DMS153 (cell line): Measurements from ENCODE around the gene THSD7B.
A peak's percentile ranks its signal among the peaks of the same experiment; 100 is the strongest.

Experiments used
- DNase-seq: peaks from one replicate; lab custom pipeline; 2025; lab: John Stamatoyannopoulos, UW

The THSD7B gene

DNA sequence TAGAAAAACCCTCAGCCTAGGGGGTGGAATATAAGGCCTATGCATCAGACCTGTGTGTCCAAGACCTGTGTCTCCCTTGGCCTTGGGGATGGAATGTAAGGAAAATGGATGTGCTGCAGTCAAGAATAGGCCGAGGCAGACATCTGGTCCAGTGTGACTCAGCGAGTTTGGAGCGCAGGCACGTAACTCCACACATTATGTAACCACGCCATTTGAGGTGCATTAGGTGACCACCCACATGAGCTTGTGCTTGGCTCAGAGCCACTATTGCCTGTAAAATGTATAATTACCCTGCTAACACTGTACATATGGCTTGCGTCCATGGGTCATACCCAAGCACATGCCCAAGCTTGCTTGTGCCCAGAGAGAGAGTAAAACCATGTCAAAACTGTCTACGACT, 618.0 kb downstream of the THSD7B start:
- DNase-seq: no peak

DNA sequence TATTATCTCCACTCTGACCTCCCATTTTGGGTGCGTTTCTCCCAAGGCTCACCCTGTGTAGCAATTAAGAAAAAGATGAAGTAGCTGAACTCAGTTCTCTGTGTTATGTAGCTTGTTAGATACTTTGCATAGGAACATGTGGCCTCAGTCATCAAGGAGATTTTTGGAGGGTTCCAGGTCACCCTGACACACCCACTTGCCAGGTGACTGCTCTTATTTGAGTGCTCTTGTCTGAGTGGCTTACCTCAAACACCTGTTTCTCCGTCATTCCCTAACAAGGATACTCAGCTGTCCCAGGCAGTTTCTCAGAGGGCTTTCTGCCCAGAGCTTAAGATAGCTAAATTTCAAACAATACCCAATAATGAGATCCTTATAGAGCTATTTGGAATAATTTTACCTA, 621.7 kb downstream of the THSD7B start:
- DNase-seq: no peak

DNA sequence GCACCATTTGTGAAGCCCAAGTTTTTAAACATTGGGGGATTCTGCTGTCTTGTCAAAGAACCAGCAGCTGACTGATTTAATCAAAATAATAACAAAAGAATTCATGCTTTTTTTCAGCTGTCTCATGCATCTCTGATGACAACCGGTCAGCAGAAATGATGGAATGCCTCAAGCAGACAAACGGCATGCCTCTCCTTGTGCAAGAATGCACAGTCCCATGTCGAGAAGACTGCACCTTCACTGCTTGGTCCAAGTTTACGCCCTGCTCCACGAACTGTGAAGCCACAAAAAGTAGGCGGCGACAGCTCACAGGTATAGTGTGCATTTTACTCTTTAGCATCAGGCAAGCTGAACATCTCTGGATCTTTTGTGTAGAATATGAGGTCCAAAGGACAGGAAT, 640.2 kb downstream of the THSD7B start:
- DNase-seq: no peak

DNA sequence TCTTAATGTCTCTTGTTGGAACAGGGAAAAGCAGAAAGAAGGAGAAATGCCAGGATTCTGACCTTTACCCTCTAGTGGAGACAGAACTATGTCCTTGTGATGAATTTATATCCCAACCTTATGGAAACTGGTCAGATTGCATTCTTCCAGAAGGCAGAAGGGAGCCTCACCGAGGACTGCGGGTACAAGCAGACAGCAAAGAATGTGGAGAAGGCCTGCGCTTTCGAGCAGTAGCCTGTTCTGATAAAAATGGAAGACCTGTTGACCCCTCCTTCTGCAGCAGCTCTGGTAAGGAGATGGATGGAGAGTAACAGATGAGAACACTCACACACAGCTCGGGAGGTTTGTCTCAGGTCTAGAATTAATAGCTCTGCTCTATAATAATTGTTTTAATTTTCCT, 646.2 kb downstream of the THSD7B start:
- no peak for DNase-seq

DNA sequence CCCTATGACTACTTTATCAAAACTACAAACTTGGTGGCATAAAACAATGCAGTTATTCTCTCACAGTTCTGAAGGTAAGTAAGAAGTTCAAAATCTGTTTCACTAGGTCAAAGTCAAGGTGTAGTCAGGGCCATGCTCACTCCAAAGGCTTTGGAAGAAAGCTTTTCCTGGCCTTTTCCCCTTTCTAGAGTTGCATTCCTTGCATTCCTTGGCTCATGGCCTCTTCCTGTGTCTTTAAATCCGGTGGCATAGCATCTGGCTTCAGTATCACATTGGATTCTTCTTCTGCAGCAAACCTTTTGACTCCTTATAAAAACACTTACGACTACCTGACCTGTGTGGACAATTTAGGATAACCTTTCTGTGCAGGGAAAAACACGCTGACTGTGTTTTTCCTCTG, 655.4 kb downstream of the THSD7B start:
- no peak for DNase-seq

DNA sequence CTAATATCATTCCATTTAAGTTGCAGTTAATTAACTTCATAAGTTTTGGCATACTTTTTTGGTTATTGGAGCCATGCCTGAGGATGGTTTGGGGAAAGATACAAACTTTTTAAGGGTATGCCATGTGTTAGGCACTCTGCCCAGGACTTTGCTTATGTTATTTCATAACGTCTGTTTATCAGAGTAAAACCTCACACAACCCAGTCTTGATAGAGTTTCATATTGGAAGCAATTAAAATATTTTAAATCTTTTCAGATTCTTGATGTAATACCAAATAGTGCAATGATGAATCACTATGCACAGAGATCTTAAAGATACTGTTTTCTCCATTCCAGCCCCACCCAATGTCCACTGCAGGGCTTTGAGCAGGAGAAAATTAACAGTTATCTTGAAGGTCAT, 669.8 kb downstream of the THSD7B start:
- DNase-seq: no peak

DNA sequence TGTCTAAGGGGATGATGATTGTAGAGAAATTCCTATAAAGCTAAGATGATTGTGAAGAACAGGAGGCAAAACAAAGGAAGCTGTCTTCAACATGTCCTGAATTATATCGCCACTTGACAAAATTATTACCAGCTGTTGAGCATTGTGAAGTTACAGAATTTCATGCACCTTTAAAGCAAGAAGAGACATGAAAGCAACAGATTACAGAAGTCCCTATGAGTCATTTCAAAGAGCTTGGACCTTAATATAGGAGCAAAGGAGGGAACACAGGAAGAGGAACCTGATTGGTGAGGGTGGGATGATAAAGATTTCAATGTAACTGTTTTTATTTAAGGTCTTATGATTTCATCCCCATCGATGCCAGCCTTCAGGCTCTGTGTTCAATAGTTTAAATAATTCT, 672.0 kb downstream of the THSD7B start:
- DNase-seq: no peak

DNA sequence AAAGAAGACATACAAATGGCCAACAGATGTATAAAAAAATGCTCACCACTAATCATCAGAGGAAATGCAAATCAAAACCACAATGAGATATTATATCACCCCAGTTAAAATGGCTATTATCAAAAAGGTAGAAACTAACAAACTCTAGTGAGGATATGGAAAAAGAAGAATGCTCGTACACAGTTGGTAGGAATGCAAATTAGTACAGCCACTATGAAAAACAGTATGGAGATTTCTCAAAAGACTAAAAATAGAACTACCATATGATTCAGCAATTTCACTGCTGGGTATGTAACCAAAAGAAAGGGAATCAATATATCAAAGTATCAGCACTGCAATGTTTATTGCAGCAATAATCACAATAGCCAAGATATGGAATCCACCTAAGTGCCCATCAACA, 679.6 kb downstream of the THSD7B start:
- DNase-seq: no peak

DNA sequence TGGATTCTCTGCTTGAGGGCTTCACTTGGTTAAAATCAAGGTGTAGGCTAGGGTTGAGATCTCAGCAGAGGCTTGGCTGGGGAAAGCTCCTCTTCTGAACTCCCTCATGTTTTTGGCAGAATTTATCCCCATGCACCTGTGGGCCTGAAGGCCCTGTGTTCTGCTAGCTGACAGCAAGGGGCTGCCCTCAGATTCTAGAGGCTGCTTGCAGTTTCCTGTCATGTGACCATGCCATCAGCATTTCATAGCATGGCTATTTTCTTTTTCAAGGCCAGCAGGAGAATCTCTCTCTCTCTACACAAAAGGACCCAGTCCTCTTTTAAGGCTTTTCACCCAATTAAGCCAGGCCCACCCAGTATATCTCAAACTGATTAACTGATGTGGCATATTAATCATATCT, 684.1 kb downstream of the THSD7B start:
- no peak for DNase-seq

DNA sequence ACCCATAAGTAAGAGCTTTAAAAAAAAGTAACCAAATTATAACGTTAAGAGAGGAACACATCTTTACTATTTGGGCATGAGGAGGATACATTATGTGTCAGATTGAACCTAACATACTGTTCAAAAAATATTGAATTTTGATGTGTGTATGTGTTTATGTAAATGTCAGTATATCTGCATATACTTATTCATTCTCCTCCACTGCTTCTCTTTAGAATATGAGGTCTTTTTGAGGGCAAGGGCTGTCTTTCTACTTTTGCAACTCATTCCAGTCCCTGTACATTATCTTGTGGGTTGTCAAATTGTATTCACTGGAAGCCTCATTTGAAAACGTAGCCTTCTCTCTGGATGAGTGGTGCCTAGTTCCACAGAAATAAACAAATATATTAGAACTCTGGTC, 689.5 kb downstream of the THSD7B start:
- no peak for DNase-seq

DNA sequence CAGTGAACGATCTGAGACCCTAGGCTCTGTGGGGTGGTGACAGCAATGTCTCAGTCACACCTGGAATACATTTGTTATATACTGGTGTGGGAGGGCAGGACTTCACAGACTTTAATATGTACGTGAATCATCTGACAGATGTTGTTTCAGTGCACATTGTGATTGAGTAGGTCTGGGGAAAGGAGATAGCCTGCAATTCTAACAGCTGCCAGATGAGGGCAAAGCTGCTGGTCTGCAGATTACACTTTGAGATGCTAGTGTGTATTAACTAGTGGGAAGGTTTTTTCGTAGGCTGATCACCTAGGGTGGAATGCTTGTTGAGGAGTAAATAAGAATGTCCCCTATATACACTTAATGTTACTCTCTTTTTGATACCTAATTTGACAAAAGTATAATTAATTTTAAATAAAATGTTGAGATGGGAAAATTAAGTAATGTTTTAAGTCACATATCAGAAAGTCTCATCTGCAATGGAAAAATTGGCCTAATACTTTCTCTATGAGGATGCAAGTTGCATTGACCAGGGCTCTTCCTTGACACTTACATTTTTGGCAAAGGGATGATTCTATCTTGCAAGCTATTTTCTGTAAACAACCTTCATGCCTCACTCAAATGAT, 702.0 kb downstream of the THSD7B start:
- peak; percentile 53 for DNase-seq

DNA sequence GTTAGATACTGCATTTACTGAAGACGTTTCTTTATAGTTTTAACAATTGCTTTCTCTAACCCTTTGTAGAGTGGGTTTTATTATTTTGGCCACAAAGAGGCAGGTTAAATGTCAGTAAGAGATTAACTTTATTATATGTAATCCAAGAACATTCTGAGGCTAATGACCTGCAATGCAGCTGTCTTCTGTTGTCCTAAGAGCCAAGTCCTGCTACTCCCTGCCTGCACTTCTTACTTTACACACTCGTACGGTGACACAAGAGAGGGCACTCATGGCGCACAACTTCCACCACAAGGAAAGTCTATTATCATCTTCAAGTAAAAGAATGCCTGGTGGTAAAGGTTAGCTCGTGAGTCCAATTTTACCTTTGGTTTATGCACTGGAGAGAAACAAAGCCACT, 727.9 kb downstream of the THSD7B start:
- DNase-seq: no peak

DNA sequence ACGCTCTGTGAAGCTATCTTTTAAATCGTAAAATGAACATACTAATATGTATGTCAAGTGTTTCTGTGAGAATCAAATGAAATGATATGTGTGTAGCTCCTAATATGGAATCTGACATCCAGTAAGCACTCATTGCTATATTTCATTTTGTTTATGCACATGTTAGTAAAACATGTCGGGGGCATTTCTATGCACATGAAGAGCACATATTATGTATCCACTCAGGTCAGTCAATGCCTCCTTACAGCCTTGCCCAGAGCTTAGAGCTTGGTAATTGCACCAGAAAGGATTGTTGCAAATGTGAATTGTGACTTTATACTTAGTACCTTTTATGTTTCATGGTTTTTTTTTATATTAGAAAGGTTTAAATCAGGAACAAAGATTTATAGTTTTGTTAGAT, 735.3 kb downstream of the THSD7B start:
- no peak for DNase-seq

DNA sequence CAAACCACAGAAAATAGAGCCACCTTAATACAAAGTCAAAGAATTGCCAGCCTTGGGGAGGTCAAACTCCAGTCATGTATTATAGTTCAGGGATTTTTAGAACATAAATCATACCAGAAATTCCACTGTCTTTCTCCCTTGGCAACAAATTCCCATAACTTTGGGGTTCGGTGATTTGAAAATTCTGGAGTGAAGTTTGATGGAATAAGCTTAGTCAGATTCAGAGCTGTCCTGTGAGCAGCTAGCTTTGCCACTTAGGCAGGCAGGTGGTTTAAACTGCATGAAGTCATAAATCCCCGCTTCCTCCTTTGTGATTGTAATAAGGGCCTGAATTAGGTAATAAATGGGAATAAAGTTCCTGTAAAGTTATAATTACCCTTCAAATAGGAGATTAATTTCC, 741.9 kb downstream of the THSD7B start:
- peak; percentile 42 for DNase-seq

DNA sequence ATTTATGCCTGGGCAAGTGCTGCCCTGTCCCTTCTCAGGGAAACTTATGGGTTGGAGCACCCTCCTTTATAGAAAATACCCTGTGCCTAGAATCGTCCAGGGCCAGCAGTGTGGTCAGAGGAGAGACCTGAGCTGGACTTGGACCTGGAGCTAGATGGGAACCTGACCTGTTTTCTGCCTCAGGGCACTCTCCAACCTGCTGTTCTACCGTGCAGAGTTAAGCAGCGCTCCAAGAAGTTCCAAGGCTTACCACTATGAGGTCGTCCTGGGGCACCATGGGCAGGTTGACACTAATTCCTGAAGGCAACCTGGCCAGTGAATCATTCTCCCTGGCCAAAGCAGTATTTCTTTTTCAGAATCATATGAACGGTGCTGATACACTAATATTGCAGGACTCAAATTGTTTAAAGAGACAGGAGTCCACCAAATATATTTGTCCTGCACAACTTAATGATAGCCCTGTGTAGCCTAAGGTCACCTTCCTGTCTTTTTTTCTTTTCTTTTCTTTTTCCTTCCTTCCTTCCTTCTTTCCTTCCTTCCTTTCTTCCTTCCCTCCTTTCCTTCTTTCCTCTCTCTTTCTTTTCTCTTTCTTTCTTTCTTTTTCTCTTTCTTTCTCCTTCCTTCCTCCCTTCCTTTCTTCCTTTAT, 743.5 kb downstream of the THSD7B start:
- DNase-seq: no peak

DNA sequence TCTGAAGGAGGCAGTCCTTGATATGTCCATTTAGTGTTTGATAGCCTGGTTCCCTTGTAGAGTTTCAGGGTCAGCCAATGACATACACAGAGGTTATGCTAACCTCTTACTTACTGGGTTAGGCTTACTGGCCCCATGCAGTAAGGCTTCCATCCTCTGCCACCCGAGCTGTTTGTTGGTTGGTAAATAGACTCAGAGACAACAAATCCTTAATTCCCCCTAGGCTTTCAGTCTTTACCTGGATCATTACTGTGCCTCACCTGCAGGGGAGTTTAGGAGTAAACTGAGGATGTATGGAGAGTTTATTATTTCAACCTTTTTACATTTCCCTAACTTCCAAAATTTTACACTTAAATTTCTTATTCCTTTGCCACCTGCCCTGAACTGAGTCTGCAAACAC, 746.2 kb downstream of the THSD7B start:
- no peak for DNase-seq

DNA sequence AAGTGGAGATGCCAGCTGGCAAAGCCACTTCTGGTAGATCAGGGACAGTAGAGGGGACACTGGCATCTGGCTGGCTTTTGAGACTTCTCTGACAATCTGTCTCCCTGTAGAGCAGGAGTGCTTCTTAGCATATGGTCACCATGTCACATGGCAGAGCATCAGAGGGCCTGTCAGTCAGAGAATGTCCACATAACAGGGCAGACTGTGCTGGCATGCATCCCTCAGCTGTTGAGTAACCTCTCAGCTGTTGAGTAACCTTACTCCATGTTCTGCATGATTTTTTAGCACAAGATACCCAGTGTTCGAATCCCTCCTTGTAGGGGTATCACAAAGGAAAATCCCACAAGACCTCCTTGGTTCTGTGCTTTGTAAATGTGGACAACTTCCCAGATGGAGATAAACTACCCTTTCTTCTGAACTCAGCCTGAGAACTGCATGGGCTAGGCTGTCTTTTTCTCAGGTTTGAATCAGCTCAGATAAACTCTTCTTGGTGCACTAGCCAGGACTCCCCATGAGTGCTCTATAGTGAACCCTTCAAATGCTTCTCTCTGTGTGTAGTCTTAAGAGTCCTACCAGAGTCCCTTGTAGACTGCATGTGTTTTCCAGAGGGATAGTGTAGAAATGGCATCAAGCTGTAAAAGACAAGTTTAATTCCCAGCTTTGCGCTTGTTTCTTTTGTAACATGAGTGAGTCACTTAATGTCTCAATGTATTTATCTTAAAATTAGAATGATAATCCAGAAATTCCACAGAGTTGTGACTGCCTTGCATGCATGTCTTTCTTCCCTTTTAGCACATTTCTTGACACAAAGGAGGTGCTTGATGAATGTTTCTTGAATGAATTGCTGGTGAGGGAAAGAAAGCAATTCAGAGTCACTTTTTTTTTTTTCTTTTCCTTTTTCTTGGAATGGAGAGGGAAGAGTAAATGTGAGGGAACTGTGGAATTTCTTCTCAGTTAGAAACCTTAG, 756.6 kb downstream of the THSD7B start:
- no peak for DNase-seq

DNA sequence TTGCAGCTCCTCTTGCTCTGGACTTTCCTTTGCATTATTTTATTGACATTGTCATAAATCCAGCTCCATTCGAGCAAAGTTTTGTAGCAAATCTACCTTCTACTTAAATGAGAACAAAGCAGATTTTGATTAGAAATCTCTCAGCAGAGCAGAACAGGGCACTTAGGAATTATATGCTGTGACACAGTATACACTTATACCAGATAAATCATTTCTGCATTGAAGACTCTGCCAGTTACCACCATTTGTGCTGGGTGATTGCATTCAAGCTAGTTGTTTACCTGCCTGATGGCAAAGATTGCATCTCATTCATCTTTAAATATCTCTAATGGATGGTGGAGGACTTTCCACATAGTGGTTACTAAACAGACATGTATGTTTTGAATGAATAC, 757.3 kb downstream of the THSD7B start:
- peak; percentile 35 for DNase-seq

DNA sequence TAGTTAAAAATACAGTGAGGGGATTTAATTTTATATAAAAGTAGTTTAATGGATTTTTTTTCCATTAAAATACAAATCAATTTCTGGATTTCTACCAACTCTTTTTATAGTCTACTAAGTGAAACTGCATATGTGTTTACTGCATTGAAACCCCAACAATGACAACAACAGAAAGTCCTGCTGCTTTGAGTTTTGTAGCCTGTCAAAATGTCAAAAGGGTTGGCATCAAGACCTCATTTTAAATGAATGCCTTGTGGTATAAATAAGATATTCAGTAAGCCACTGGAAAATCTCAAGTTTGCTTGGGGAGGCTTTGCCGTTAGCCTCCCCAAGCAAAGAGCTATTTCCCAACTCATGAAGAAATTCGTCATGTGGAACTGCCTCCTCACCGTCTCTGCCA, 758.6 kb downstream of the THSD7B start:
- no peak for DNase-seq

DNA sequence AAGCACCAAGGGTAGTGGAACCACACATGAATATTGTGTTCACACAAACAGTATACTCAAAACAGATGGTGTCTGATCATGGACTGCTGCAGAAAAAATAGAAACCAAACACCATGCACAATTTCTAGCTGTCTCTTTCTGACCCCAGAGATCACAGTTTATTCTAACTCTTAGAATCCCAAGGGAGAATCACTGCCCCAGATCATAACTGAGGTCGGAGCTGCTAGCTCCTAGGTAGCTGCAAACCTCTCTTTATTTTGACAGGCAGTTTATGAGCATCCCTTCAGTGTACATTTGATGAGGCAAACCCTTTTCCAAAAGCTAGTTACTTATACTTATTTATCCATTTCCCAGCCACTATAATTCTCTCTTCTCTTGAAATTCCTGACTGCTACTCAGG, 759.8 kb downstream of the THSD7B start:
- DNase-seq: peak; percentile 84

DNA sequence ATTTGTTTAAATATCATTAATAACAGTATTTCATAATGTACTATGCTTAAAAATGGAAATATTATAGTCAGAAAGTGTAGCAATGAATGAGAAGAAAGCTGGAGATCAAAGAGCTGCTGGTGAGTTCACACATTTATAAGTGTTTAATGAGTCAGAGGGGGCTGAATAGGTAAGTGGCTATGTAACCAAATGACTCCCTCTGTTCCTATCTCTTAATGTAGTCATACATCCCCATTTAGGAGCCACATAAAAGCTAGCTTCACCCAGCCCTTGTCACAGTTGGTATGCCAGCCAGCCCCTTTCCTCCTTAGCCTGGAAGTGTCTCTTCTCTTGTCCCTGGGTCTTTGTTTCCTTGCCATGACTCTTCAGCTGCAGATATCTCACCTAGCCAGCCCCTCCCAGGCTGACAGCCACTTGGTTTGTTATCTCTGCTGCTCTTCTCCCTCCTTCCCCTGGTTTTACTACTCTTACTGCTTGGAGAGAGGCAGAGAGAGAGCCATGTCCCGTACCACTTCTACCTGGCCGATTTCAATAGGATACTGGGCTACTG, 760.4 kb downstream of the THSD7B start:
- DNase-seq: peak; percentile 72

DNA sequence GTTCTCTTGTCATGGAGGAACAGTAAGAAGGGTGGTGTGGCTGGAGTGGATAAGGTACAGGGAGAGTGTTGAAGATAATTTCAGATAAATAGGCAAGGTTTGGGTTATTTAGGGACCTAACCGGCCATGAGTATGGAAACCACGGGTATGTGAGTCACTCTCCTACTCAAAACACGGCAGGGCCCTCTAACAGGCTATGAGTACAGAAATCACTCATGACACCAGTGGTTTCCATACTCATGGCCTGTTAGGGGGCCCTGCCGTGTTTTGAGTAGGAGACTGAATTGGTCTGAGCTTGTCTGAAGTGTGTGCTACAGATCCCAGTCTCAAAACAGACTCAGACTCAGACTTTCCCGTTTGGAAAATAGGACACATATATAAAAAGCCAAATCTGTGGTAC, 770.6 kb downstream of the THSD7B start:
- no peak for DNase-seq

DNA sequence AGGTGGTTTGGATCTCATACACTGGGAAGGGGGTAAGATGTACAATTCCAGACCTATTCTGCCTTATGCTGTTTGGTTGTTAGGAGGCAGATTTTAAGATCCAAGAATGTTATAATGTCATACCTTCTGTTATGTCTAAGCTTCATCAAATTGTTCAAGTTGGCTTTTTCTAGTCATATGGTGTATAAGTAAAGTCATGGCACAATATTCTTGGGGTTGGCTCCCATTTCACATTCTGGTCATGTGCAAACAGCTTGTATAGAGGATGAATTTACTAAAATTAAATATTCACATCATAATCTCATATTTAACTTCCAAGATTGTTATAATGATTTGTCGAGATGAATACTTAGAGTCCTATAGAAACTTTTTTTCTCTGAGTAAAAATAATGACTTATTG, 774.0 kb downstream of the THSD7B start:
- DNase-seq: no peak
